KG1 (cell line): Measurements from ENCODE around the gene CACNA2D3.

ENCODE experiments used
- DNase-seq: peaks from one replicate; lab custom pipeline; 2025; lab: John Stamatoyannopoulos, UW

CACNA2D3 gene

GRCh38 chr3:54530944-54531343 lies 408.6 kb downstream of the CACNA2D3 start:
- no peak for DNase-seq

GRCh38 chr3:54531741-54532140 lies 409.4 kb downstream of the CACNA2D3 start:
- no peak for DNase-seq

- DNase-seq = no peak
These were observed 411.5 kb downstream of the CACNA2D3 start for GRCh38 chr3:54533856-54534255.

- DNase-seq = no peak
These were observed 413.3 kb downstream of the CACNA2D3 start for GRCh38 chr3:54535619-54536018.

GRCh38 chr3:54536450-54536849 lies 414.1 kb downstream of the CACNA2D3 start:
- DNase-seq = no peak

GRCh38 chr3:54537506-54537905 lies 415.2 kb downstream of the CACNA2D3 start:
- DNase-seq = no peak

GRCh38 chr3:54538346-54538745 lies 416.0 kb downstream of the CACNA2D3 start:
- DNase-seq = no peak

GRCh38 chr3:54541369-54541768 lies 419.0 kb downstream of the CACNA2D3 start:
- no peak for DNase-seq

- DNase-seq = no peak
These were observed 421.1 kb downstream of the CACNA2D3 start for GRCh38 chr3:54543446-54543845.

- no peak for DNase-seq
These were observed 424.7 kb downstream of the CACNA2D3 start for GRCh38 chr3:54547051-54547450.

- no peak for DNase-seq
These were observed 425.5 kb downstream of the CACNA2D3 start for GRCh38 chr3:54547846-54548245.

- DNase-seq = no peak
These were observed 427.4 kb downstream of the CACNA2D3 start for GRCh38 chr3:54549607-54550220.

GRCh38 chr3:54550221-54550977 lies 428.0 kb downstream of the CACNA2D3 start:
- DNase-seq = no peak

- no peak for DNase-seq
These were observed 434.3 kb downstream of the CACNA2D3 start for GRCh38 chr3:54556630-54557029.

- no peak for DNase-seq
These were observed 435.4 kb downstream of the CACNA2D3 start for GRCh38 chr3:54557538-54558428.

- no peak for DNase-seq
These were observed 441.3 kb downstream of the CACNA2D3 start for GRCh38 chr3:54563501-54564200.

- DNase-seq = no peak
These were observed 442.1 kb downstream of the CACNA2D3 start for GRCh38 chr3:54564374-54564925.

GRCh38 chr3:54565956-54566355 lies 443.6 kb downstream of the CACNA2D3 start:
- no peak for DNase-seq

GRCh38 chr3:54567949-54568348 lies 445.6 kb downstream of the CACNA2D3 start:
- no peak for DNase-seq

GRCh38 chr3:54570008-54570407 lies 447.7 kb downstream of the CACNA2D3 start:
- DNase-seq = no peak

GRCh38 chr3:54572197-54572895 lies 450.0 kb downstream of the CACNA2D3 start:
- DNase-seq = no peak
